IMR-90 (cell line): ENCODE data around the gene MTERF1. TPM values are rescaled to one million over a fixed set of nuclear protein-coding genes. Genes with fewer than 3 reads are reported as not detected.

Experiments used
- ATAC-seq: fragments of 200-7000 bp; cut with Tn5 transposase; 2 replicates; pipeline ENCODE4 v1.9.1; 2020; ENCODE audit warnings: low read depth, mild to moderate bottlenecking, moderate library complexity
- BruUV-seq: library from RNA; stranded (reverse); fragments of 400-500 nt; replicated peaks from 2 replicates; lab custom pipeline; 2021; lab: Mats Ljungman, UMichigan
- CTCF ChIA-PET: fragments of 300-600 bp; formaldehyde crosslinking; extraction: SDS; loops from one replicate; lab custom pipeline; 2021; ENCODE audit warnings: antibody characterized with exemption; lab: Yijun Ruan, JAX
- POLR2A ChIA-PET: fragments of 300-600 bp; sonication (Branson Sonifier 250); formaldehyde crosslinking; loops from one replicate; lab custom pipeline; 2022; ENCODE audit warnings: antibody characterized with exemption; ENCODE audit not compliant: unreplicated experiment; lab: Charles Lee
- DNase-seq: peaks from one replicate; pipeline ENCODE4 v3.0.0; 2013
- H2AFZ ChIP-seq: replicated peaks from 2 replicates; pipeline ENCODE3; 2013; ENCODE audit warnings: low read length, mild to moderate bottlenecking; ENCODE audit not compliant: poor library complexity
- H2AK5ac ChIP-seq: 2 replicates; pipeline ENCODE4 v1.6.1; 2013; ENCODE audit warnings: low read depth, low read length, inconsistent platforms
- H2AK9ac ChIP-seq: replicated peaks from 2 replicates; pipeline ENCODE3; 2013; ENCODE audit warnings: mild to moderate bottlenecking, low read depth, low read length, moderate library complexity; ENCODE audit not compliant: poor library complexity
- H2BK120ac ChIP-seq: 2 replicates; pipeline ENCODE4 v1.6.1; 2013; ENCODE audit warnings: low read depth, low read length, inconsistent platforms
- H2BK15ac ChIP-seq: 3 replicates; pipeline ENCODE4 v1.6.1; 2013; ENCODE audit warnings: low read depth, low read length, inconsistent platforms
- H2BK20ac ChIP-seq: 2 replicates; pipeline ENCODE4 v1.6.1; 2013; ENCODE audit warnings: low read depth, mild to moderate bottlenecking, inconsistent platforms, low read length, moderate library complexity
- H2BK5ac ChIP-seq: 2 replicates; pipeline ENCODE4 v1.6.1; 2013; ENCODE audit warnings: mild to moderate bottlenecking, low read depth, low read length, inconsistent platforms; ENCODE audit not compliant: poor library complexity, severe bottlenecking
- H3K14ac ChIP-seq: replicated peaks from 2 replicates; pipeline ENCODE4 v1.6.1; 2013; ENCODE audit warnings: low read depth, low read length, inconsistent platforms
- H3K18ac ChIP-seq: 2 replicates; pipeline ENCODE4 v1.6.1; 2013; ENCODE audit warnings: low read depth, low read length, control low read depth
- H3K23ac ChIP-seq: 2 replicates; pipeline ENCODE4 v1.6.1; 2013; ENCODE audit warnings: low read depth, low read length, inconsistent platforms
- H3K27ac ChIP-seq: 2 replicates; pipeline ENCODE4 v1.5.1; 2013; ENCODE audit warnings: mild to moderate bottlenecking, control low read depth, low read length; ENCODE audit not compliant: insufficient read depth
- H3K27me3 ChIP-seq: 2 replicates; pipeline ENCODE4 v1.6.1; 2013; ENCODE audit warnings: low read length; ENCODE audit not compliant: control insufficient read depth, insufficient read depth
- H3K36me3 ChIP-seq: 2 replicates; pipeline ENCODE4 v1.6.1; 2013; ENCODE audit warnings: low read length, mixed read lengths; ENCODE audit not compliant: control insufficient read depth, insufficient read depth
- H3K4ac ChIP-seq: 2 replicates; pipeline ENCODE4 v1.6.1; 2013; ENCODE audit warnings: low read depth, low read length, inconsistent platforms
- H3K4me1 ChIP-seq: 2 replicates; pipeline ENCODE4 v1.6.1; 2013; ENCODE audit warnings: low read length, mixed read lengths; ENCODE audit not compliant: control insufficient read depth, insufficient read depth
- H3K4me2 ChIP-seq: 2 replicates; pipeline ENCODE4 v1.6.1; 2013; ENCODE audit warnings: low read depth, mild to moderate bottlenecking, control low read depth, low read length, moderate library complexity
- H3K4me3 ChIP-seq: 2 replicates; pipeline ENCODE4 v1.5.1; 2013; ENCODE audit warnings: low read depth, mild to moderate bottlenecking, control low read depth, low read length, moderate library complexity; ENCODE audit not compliant: insufficient read depth
- H3K56ac ChIP-seq: 2 replicates; pipeline ENCODE4 v1.6.1; 2013; ENCODE audit warnings: low read length, inconsistent platforms; ENCODE audit not compliant: insufficient read depth; ENCODE audit errors: extremely low read depth
- H3K79me1 ChIP-seq, 2 experiments: 2 replicates each; pipeline ENCODE4 v1.6.1; 2013; ENCODE audit warnings: low read length in 2 of 2, inconsistent platforms in 1 of 2, low read depth in 1 of 2
- H3K9ac ChIP-seq: 2 replicates; pipeline ENCODE4 v1.6.1; 2013; ENCODE audit warnings: low read depth, low read length, control low read depth
- H3K9me1 ChIP-seq: 2 replicates; pipeline ENCODE4 v1.6.1; 2013; ENCODE audit warnings: low read length, inconsistent platforms; ENCODE audit not compliant: insufficient read depth
- H3K9me3 ChIP-seq: 2 replicates; pipeline ENCODE4 v1.6.1; 2013; ENCODE audit warnings: low read length; ENCODE audit not compliant: control insufficient read depth, insufficient read depth
- H4K20me1 ChIP-seq: 2 replicates; pipeline ENCODE4 v1.6.1; 2013; ENCODE audit warnings: low read length, inconsistent platforms; ENCODE audit not compliant: insufficient read depth
- H4K5ac ChIP-seq: 2 replicates; pipeline ENCODE4 v1.6.1; 2013; ENCODE audit warnings: mild to moderate bottlenecking, low read depth, low read length, control low read depth
- H4K8ac ChIP-seq, 2 experiments: 2 replicates each; pipeline ENCODE4 v1.6.1; 2013; ENCODE audit warnings: low read depth in 2 of 2, low read length in 2 of 2, control low read depth in 1 of 2, inconsistent platforms in 1 of 2
- H4K91ac ChIP-seq: 2 replicates; pipeline ENCODE4 v1.6.1; 2013; ENCODE audit warnings: low read depth, low read length, inconsistent platforms; ENCODE audit not compliant: insufficient read depth
- MAFK ChIP-seq: IDR thresholded peaks from 2 replicates; pipeline ENCODE4 v1.6.1; 2012; ENCODE audit warnings: low read depth, low read length, improper control_type of control experiment
- NFE2L2 ChIP-seq: fragments of 150-350 bp; IDR thresholded peaks from 2 replicates; pipeline ENCODE4 v1.6.1; 2016; ENCODE audit warnings: low read depth, mild to moderate bottlenecking, low read length
- RAD21 ChIP-seq: IDR thresholded peaks from 2 replicates; pipeline ENCODE4 v1.6.1; 2012; ENCODE audit warnings: low read length, improper control_type of control experiment
- WGBS, 2 experiments: methylation state at CpG; one replicate each; pipeline versions ENCODE4 v1.1.5 to v1.1.7; 2013; ENCODE audit warnings: missing lambda C conversion rate in 2 of 2; ENCODE audit not compliant: insufficient read length in 1 of 2; ENCODE audit errors: extremely low coverage in 2 of 2; 5-methylcytosine and 5-hydroxymethylcytosine counted together
- dilution Hi-C: fragments of 300-500 bp; cut with HindIII; formaldehyde crosslinking; loops from one replicate; pipeline ENCODE4 v1.14.3; 2018; ENCODE audit warnings: low sequenced_read_pairs; ENCODE audit not compliant: unreplicated experiment
- in situ Hi-C: fragments of 300-500 bp; cut with MboI; formaldehyde crosslinking; loops from 3 replicates; pipeline ENCODE4 v1.14.3; 2019; ENCODE audit warnings: low sequenced_read_pairs, inconsistent platforms, mixed read lengths
- intact Hi-C: fragments of 100-400 bp; cut with micrococcal nuclease; formaldehyde crosslinking; loops from 2 replicates; pipeline ENCODE4 v1.10.0; 2022
- polyA plus RNA-seq, 3 experiments: library from polyadenylated mRNA; depleted of rRNA; stranded (reverse); fragments of >200 nt; gene quantifications; 2 replicates each; pipeline ENCODE4 v1.2.3, GENCODE V29; 2012; ENCODE audit warnings: low replicate concordance in 1 of 3
- total RNA-seq: library from RNA; depleted of rRNA; stranded (reverse); fragments of >200 nt; gene quantifications from 2 replicates; pipeline ENCODE4 v1.2.3, GENCODE V29; 2012

Gene MTERF1
- total and polyA plus RNA-seq, 2 of the 4 experiments (the other 2 are of a cell fraction), result 7.0 to 7.3 TPM

- H2AK5ac ChIP-seq, result no peak overlapping the region
- H3K27ac ChIP-seq, result no peak overlapping the region
- CTCF ChIA-PET, result no interaction called here
- peak; percentile 62; the same call in 1 of the 2 replicates for TF ChIP-seq MAFK
- no peak for TF ChIP-seq RAD21
- TF ChIP-seq NFE2L2, result no peak
- no peak overlapping the region for H2AK9ac ChIP-seq
- H4K8ac ChIP-seq, result no peak overlapping the region
- no peak overlapping the region for H3K14ac ChIP-seq
- H3K18ac ChIP-seq, result no peak overlapping the region
- no peak overlapping the region for H3K4me3 ChIP-seq
- no peak for ATAC-seq
- no peak overlapping the region for H2BK15ac ChIP-seq
- H2BK120ac ChIP-seq, result no peak overlapping the region
- H3K4me2 ChIP-seq, result no peak overlapping the region
- H3K9me1 ChIP-seq, result no peaks in the 10 kb centered on the region
- H3K4me1 ChIP-seq, result no peaks in the 10 kb centered on the region
- no peak overlapping the region for H3K56ac ChIP-seq
- H2BK20ac ChIP-seq, result no peak overlapping the region
- no peaks in the 10 kb centered on the region for H4K20me1 ChIP-seq
- no peaks in the 10 kb centered on the region for H3K36me3 ChIP-seq
- H3K27me3 ChIP-seq, result no peaks in the 10 kb centered on the region
- H2AFZ ChIP-seq, result no peak overlapping the region
- H2BK5ac ChIP-seq, result no peak overlapping the region
- dilution Hi-C loops (no loop called here), in situ Hi-C loops (no loop called here), intact Hi-C loops (no loop called here)
- H3K9me3 ChIP-seq, result no peaks in the 10 kb centered on the region
- no peak overlapping the region for H3K4ac ChIP-seq
- BruUV-seq, result no TSS peak
- no peak overlapping the region for H4K91ac ChIP-seq
- no peak overlapping the region for H3K23ac ChIP-seq
- H3K9ac ChIP-seq, result no peak overlapping the region
- no peak overlapping the region for H4K5ac ChIP-seq
- WGBS, 2 experiments, result no CpG with 5 or more reads among the region's 1 CpG
- POLR2A ChIA-PET, result no interaction called here
- H3K79me1 ChIP-seq, result no peaks in the 10 kb centered on the region
- DNase-seq, result no peak
Measured at GRCh38 chr7:91899563-91899962, 19.1 kb upstream of the MTERF1 start.
